ENCODE measurements around the gene CD37.

- TF ChIP-seq CTCF (IDR thresholded peaks at IDR 0.05) (no peak), POLR2A (IDR thresholded peaks at IDR 0.05) (no peak), EP300 (IDR thresholded peaks at IDR 0.05) (no peak)
Observed at GRCh38 chr19:49362929-49363267, 27.7 kb downstream of the CD37 start.
